Loucy (cell line): ENCODE results near the gene CDK19.

Source experiments
- H2AFZ ChIP-seq: fragments of 200-600 bp; sonication (generic); 2 replicates; pipeline ENCODE4 v1.6.0; 2016; ENCODE audit warnings: antibody characterized with exemption, mild to moderate bottlenecking, low read length, moderate library complexity
- H3F3A ChIP-seq: fragments of 200-600 bp; 2 replicates; pipeline ENCODE4 v1.6.0; 2016; ENCODE audit warnings: antibody characterized with exemption, low read depth, mild to moderate bottlenecking
- H3K27me3 ChIP-seq: fragments of 200-600 bp; sonication (generic); 2 replicates; pipeline ENCODE4 v1.6.1; 2014; ENCODE audit warnings: low read length, mild to moderate bottlenecking; ENCODE audit not compliant: insufficient read depth, poor library complexity, severe bottlenecking
- H3K36me3 ChIP-seq: fragments of 200-600 bp; sonication (generic); 2 replicates; pipeline ENCODE4 v1.6.1; 2016; ENCODE audit warnings: low read length; ENCODE audit not compliant: insufficient read depth
- H3K4me1 ChIP-seq: fragments of 200-600 bp; sonication (generic); 2 replicates; pipeline ENCODE4 v1.5.1; 2014; ENCODE audit warnings: low read length, mild to moderate bottlenecking; ENCODE audit not compliant: insufficient read depth, poor library complexity, severe bottlenecking
- H3K4me2 ChIP-seq: fragments of 200-600 bp; sonication (generic); 2 replicates; pipeline ENCODE4 v1.6.0; 2014; ENCODE audit warnings: antibody characterized with exemption, low read length, low read depth, mild to moderate bottlenecking; ENCODE audit not compliant: poor library complexity, severe bottlenecking
- H3K4me3 ChIP-seq: fragments of 200-600 bp; sonication (generic); 2 replicates; pipeline ENCODE4 v1.5.1; 2014; ENCODE audit warnings: low read length, mild to moderate bottlenecking, mixed read lengths; ENCODE audit not compliant: poor library complexity, severe bottlenecking
- H3K79me2 ChIP-seq: fragments of 200-600 bp; sonication (generic); 2 replicates; pipeline ENCODE4 v1.6.1; 2014; ENCODE audit warnings: low read length; ENCODE audit not compliant: insufficient read depth
- H3K9ac ChIP-seq: fragments of 200-600 bp; sonication (generic); 2 replicates; pipeline ENCODE4 v1.6.0; 2014; ENCODE audit warnings: mild to moderate bottlenecking, low read depth, low read length, moderate library complexity; ENCODE audit not compliant: poor library complexity, severe bottlenecking
- H3K9me2 ChIP-seq: fragments of 200-600 bp; sonication (generic); replicated peaks from 2 replicates; pipeline ENCODE4 v1.6.1; 2016; ENCODE audit warnings: low read depth, low read length, mixed read lengths
- H3K9me3 ChIP-seq: fragments of 200-600 bp; sonication (generic); 2 replicates; pipeline ENCODE4 v1.6.1; 2014; ENCODE audit warnings: mild to moderate bottlenecking, antibody characterized with exemption, low read length, low read depth; ENCODE audit not compliant: insufficient read depth
- H4K20me1 ChIP-seq: fragments of 200-600 bp; sonication (generic); 2 replicates; pipeline ENCODE4 v1.6.0; 2014; ENCODE audit warnings: antibody characterized with exemption, low read length, mild to moderate bottlenecking; ENCODE audit not compliant: insufficient read depth, poor library complexity, severe bottlenecking
- CTCF ChIP-seq: fragments of 200-600 bp; sonication (generic); conservative IDR thresholded peaks from 2 replicates; pipeline ENCODE4 v1.5.1; 2014; ENCODE audit warnings: mild to moderate bottlenecking, antibody characterized with exemption, low read length
- EZH2phosphoT487 ChIP-seq: fragments of 200-600 bp; IDR thresholded peaks from 2 replicates; pipeline ENCODE4 v1.6.1; 2018; ENCODE audit warnings: antibody characterized with exemption, mild to moderate bottlenecking, moderate library complexity, borderline replicate concordance

The CDK19 gene

GRCh38 chr6:110800196-110800838 is 15.0 kb downstream of the CDK19 start:
- H3K4me1 ChIP-seq, result peaks cover 16% of the 10 kb centered on the region
- TF ChIP-seq CTCF, result no peak
- TF ChIP-seq EZH2phosphoT487, result no peak
- peaks cover 99% of the 10 kb centered on the region for H3K79me2 ChIP-seq
- no peak overlapping the region for H2AFZ ChIP-seq
- no peaks in the 10 kb centered on the region for H3K27me3 ChIP-seq
- H3F3A ChIP-seq, result no peaks in the 10 kb centered on the region
- H3K9ac ChIP-seq, result no peak overlapping the region
- H4K20me1 ChIP-seq, result peaks cover 46% of the 10 kb centered on the region
- H3K9me3 ChIP-seq, result peaks cover 6% of the 10 kb centered on the region; the same call in 1 of the 2 replicates
- no peak overlapping the region for H3K4me3 ChIP-seq
- no peak overlapping the region for H3K4me2 ChIP-seq
- H3K9me2 ChIP-seq, result no peaks in the 10 kb centered on the region
- no peaks in the 10 kb centered on the region for H3K36me3 ChIP-seq

GRCh38 chr6:110799655-110800054 is 15.6 kb downstream of the CDK19 start:
- peaks cover 11% of the 10 kb centered on the region for H3K4me1 ChIP-seq
- TF ChIP-seq EZH2phosphoT487, result no peak
- no peak for TF ChIP-seq CTCF
- no peak overlapping the region for H2AFZ ChIP-seq
- H3K9ac ChIP-seq, result no peak overlapping the region
- H4K20me1 ChIP-seq, result peaks cover 44% of the 10 kb centered on the region
- H3K9me3 ChIP-seq, result peaks cover 6% of the 10 kb centered on the region; the same call in 1 of the 2 replicates
- H3K4me3 ChIP-seq, result no peak overlapping the region
- H3K36me3 ChIP-seq, result no peaks in the 10 kb centered on the region
- no peaks in the 10 kb centered on the region for H3K27me3 ChIP-seq
- peaks cover 99% of the 10 kb centered on the region for H3K79me2 ChIP-seq
- H3F3A ChIP-seq, result no peaks in the 10 kb centered on the region
- H3K4me2 ChIP-seq, result no peak overlapping the region
- no peaks in the 10 kb centered on the region for H3K9me2 ChIP-seq

GRCh38 chr6:110799189-110799588 is 16.1 kb downstream of the CDK19 start:
- peaks cover 44% of the 10 kb centered on the region for H4K20me1 ChIP-seq
- H3K9me2 ChIP-seq, result no peaks in the 10 kb centered on the region
- TF ChIP-seq EZH2phosphoT487 (no peak), CTCF (no peak)
- no peak overlapping the region for H2AFZ ChIP-seq
- H3K79me2 ChIP-seq, result peaks cover 99% of the 10 kb centered on the region
- H3K36me3 ChIP-seq, result no peaks in the 10 kb centered on the region
- H3K4me1 ChIP-seq, result peaks cover 9% of the 10 kb centered on the region
- no peak overlapping the region for H3K4me3 ChIP-seq
- no peaks in the 10 kb centered on the region for H3K27me3 ChIP-seq
- H3K4me2 ChIP-seq, result no peak overlapping the region
- H3K9me3 ChIP-seq, result peaks cover 6% of the 10 kb centered on the region; the same call in 1 of the 2 replicates
- no peaks in the 10 kb centered on the region for H3F3A ChIP-seq
- no peak overlapping the region for H3K9ac ChIP-seq
